ENCODE measurements around the gene PITX3.

PITX3 gene

GRCh38 chr10:102245082-102245931, 4.0 kb upstream of the PITX3 start, which contains the start of gene GBF1:
Gene GBF1 (plus strand): TSS chr10:102245532. CDS start chr10:102258939, 13,407 bp downstream.
- DNase-seq (ENCODE audit: low read depth, low spot score), result peak; percentile 95

GRCh38 chr10:102243309-102243708, 2.0 kb upstream of the PITX3 start:
- DNase-seq (ENCODE audit: low read depth, low spot score), result no peak

More at GRCh38 chr10:102245082-102245931, 4.0 kb upstream of the PITX3 start, which contains the start of gene GBF1:
- H3K4me1 ChIP-seq (ENCODE audit: insufficient read depth, insufficient read length), result peaks cover 2% of the 10 kb centered on the region
- H3K36me3 ChIP-seq (ENCODE audit: insufficient read depth, insufficient read length, low read length), result peaks cover 8% of the 10 kb centered on the region
- H3K27me3 ChIP-seq (ENCODE audit: insufficient read depth, insufficient read length), result peaks cover 30% of the 10 kb centered on the region
- no peak for TF ChIP-seq SUZ12 (IDR thresholded peaks at IDR 0.05; ENCODE audit: extremely low read depth, insufficient read depth, insufficient read length)
- TF ChIP-seq ZNF274 (IDR thresholded peaks at IDR 0.05; ENCODE audit: low read depth, low read length), result no peak
- TF ChIP-seq YY1 (IDR thresholded peaks at IDR 0.05; ENCODE audit: insufficient read depth, insufficient read length), result no peak
- peak within 1 kb of the TSS; percentile 79 for H3K4me3 ChIP-seq (ENCODE audit: insufficient read length, low read depth)
- H3K9me3 ChIP-seq (ENCODE audit: insufficient read depth, low read length), result no peaks in the 10 kb centered on the region
- H3K9ac ChIP-seq (ENCODE audit: insufficient read length, low read depth), result peak within 1 kb of the TSS; percentile 85

GRCh38 chr10:102242118-102242485, 790 bp upstream of the PITX3 start:
- Histone ChIP-seq H3K4me1 (ENCODE audit: insufficient read depth, insufficient read length) (peaks cover 2% of the 10 kb centered on the region), H3K9me3 (ENCODE audit: insufficient read depth, low read length) (no peaks in the 10 kb centered on the region), H3K4me3 (ENCODE audit: insufficient read length, low read depth) (no peak overlapping the region), H3K9ac (ENCODE audit: insufficient read length, low read depth) (no peak overlapping the region), H3K27me3 (ENCODE audit: insufficient read depth, insufficient read length) (peaks cover 54% of the 10 kb centered on the region), H3K36me3 (ENCODE audit: insufficient read depth, insufficient read length, low read length) (no peaks in the 10 kb centered on the region)
- TF ChIP-seq YY1 (IDR thresholded peaks at IDR 0.05; ENCODE audit: insufficient read depth, insufficient read length) (no peak), SUZ12 (IDR thresholded peaks at IDR 0.05; ENCODE audit: extremely low read depth, insufficient read depth, insufficient read length) (no peak), ZNF274 (IDR thresholded peaks at IDR 0.05; ENCODE audit: low read depth, low read length) (no peak)
- no peak for DNase-seq (ENCODE audit: low read depth, low spot score)

More at GRCh38 chr10:102243309-102243708, 2.0 kb upstream of the PITX3 start:
- Histone ChIP-seq H3K9ac (ENCODE audit: insufficient read length, low read depth) (no peak overlapping the region), H3K4me1 (ENCODE audit: insufficient read depth, insufficient read length) (peaks cover 2% of the 10 kb centered on the region), H3K4me3 (ENCODE audit: insufficient read length, low read depth) (no peak overlapping the region), H3K9me3 (ENCODE audit: insufficient read depth, low read length) (no peaks in the 10 kb centered on the region), H3K27me3 (ENCODE audit: insufficient read depth, insufficient read length) (peaks cover 49% of the 10 kb centered on the region), H3K36me3 (ENCODE audit: insufficient read depth, insufficient read length, low read length) (peaks cover 8% of the 10 kb centered on the region)
- TF ChIP-seq SUZ12 (IDR thresholded peaks at IDR 0.05; ENCODE audit: extremely low read depth, insufficient read depth, insufficient read length) (no peak), ZNF274 (IDR thresholded peaks at IDR 0.05; ENCODE audit: low read depth, low read length) (no peak), YY1 (IDR thresholded peaks at IDR 0.05; ENCODE audit: insufficient read depth, insufficient read length) (no peak)

GRCh38 chr10:102241032-102241443, 274 bp downstream of the PITX3 start:
- Histone ChIP-seq H3K9ac (ENCODE audit: insufficient read length, low read depth) (peak overlapping the region; percentile 25), H3K4me1 (ENCODE audit: insufficient read depth, insufficient read length) (peaks cover 2% of the 10 kb centered on the region), H3K9me3 (ENCODE audit: insufficient read depth, low read length) (no peaks in the 10 kb centered on the region), H3K4me3 (ENCODE audit: insufficient read length, low read depth) (peak overlapping the region; percentile 36), H3K27me3 (ENCODE audit: insufficient read depth, insufficient read length) (peaks cover 54% of the 10 kb centered on the region), H3K36me3 (ENCODE audit: insufficient read depth, insufficient read length, low read length) (no peaks in the 10 kb centered on the region)
- DNase-seq (ENCODE audit: low read depth, low spot score), result no peak
- no peak for TF ChIP-seq ZNF274 (IDR thresholded peaks at IDR 0.05; ENCODE audit: low read depth, low read length)

- peaks cover 54% of the 10 kb centered on the region for H3K27me3 ChIP-seq (ENCODE audit: insufficient read depth, insufficient read length)
- peaks cover 6% of the 10 kb centered on the region for H3K4me1 ChIP-seq (ENCODE audit: insufficient read depth, insufficient read length)
- H3K9ac ChIP-seq (ENCODE audit: insufficient read length, low read depth), result no peak overlapping the region
- no peaks in the 10 kb centered on the region for H3K36me3 ChIP-seq (ENCODE audit: insufficient read depth, insufficient read length, low read length)
- peak overlapping the region; percentile 36 for H3K4me3 ChIP-seq (ENCODE audit: insufficient read length, low read depth)
- DNase-seq (ENCODE audit: low read depth, low spot score), result no peak
- H3K9me3 ChIP-seq (ENCODE audit: insufficient read depth, low read length), result no peaks in the 10 kb centered on the region
- no peak for TF ChIP-seq SUZ12 (IDR thresholded peaks at IDR 0.05; ENCODE audit: extremely low read depth, insufficient read depth, insufficient read length)
- no peak for TF ChIP-seq YY1 (IDR thresholded peaks at IDR 0.05; ENCODE audit: insufficient read depth, insufficient read length)
Observed at GRCh38 chr10:102240467-102241031, 763 bp downstream of the PITX3 start.

- Histone ChIP-seq H3K9me3 (ENCODE audit: insufficient read depth, low read length) (no peaks in the 10 kb centered on the region), H3K27me3 (ENCODE audit: insufficient read depth, insufficient read length) (peaks cover 45% of the 10 kb centered on the region), H3K9ac (ENCODE audit: insufficient read length, low read depth) (no peak overlapping the region), H3K4me1 (ENCODE audit: insufficient read depth, insufficient read length) (peaks cover 13% of the 10 kb centered on the region), H3K36me3 (ENCODE audit: insufficient read depth, insufficient read length, low read length) (no peaks in the 10 kb centered on the region), H3K4me3 (ENCODE audit: insufficient read length, low read depth) (no peak overlapping the region)
- DNase-seq (ENCODE audit: low read depth, low spot score), result no peak
- TF ChIP-seq YY1 (IDR thresholded peaks at IDR 0.05; ENCODE audit: insufficient read depth, insufficient read length), result no peak
- no peak for TF ChIP-seq ZNF274 (IDR thresholded peaks at IDR 0.05; ENCODE audit: low read depth, low read length)
- TF ChIP-seq SUZ12 (IDR thresholded peaks at IDR 0.05; ENCODE audit: extremely low read depth, insufficient read depth, insufficient read length), result no peak
Observed at GRCh38 chr10:102237711-102238252, 3.5 kb downstream of the PITX3 start.

GRCh38 chr10:102236006-102236405, 5.3 kb downstream of the PITX3 start:
- no peak overlapping the region for H3K9ac ChIP-seq (ENCODE audit: insufficient read length, low read depth)
- H3K36me3 ChIP-seq (ENCODE audit: insufficient read depth, insufficient read length, low read length), result no peaks in the 10 kb centered on the region
- peaks cover 11% of the 10 kb centered on the region for H3K4me1 ChIP-seq (ENCODE audit: insufficient read depth, insufficient read length)
- H3K9me3 ChIP-seq (ENCODE audit: insufficient read depth, low read length), result no peaks in the 10 kb centered on the region
- H3K4me3 ChIP-seq (ENCODE audit: insufficient read length, low read depth), result no peak overlapping the region
- DNase-seq (ENCODE audit: low read depth, low spot score), result no peak
- TF ChIP-seq SUZ12 (IDR thresholded peaks at IDR 0.05; ENCODE audit: extremely low read depth, insufficient read depth, insufficient read length) (no peak), ZNF274 (IDR thresholded peaks at IDR 0.05; ENCODE audit: low read depth, low read length) (no peak), YY1 (IDR thresholded peaks at IDR 0.05; ENCODE audit: insufficient read depth, insufficient read length) (no peak)
- peaks cover 43% of the 10 kb centered on the region for H3K27me3 ChIP-seq (ENCODE audit: insufficient read depth, insufficient read length)
